IPS-18a (cell line): ENCODE measurements around the gene ANKRD28.
"Not testable (repeated sequence)": the region's sequence is repeated elsewhere in the genome, so short reads cannot be mapped to it uniquely, and the experiment has no call there.

Experiments used
- H3K27ac ChIP-seq: one replicate; pipeline ENCODE4 v1.5.1; 2013; ENCODE audit warnings: low read length
- H3K27me3 ChIP-seq: one replicate; pipeline ENCODE4 v1.6.1; 2013; ENCODE audit warnings: mild to moderate bottlenecking, low read length; ENCODE audit not compliant: control insufficient read depth, insufficient read depth
- H3K36me3 ChIP-seq: one replicate; pipeline ENCODE4 v1.6.1; 2013; ENCODE audit warnings: low read depth, low read length; ENCODE audit not compliant: control insufficient read depth
- H3K4me1 ChIP-seq: one replicate; pipeline ENCODE4 v1.6.1; 2013; ENCODE audit warnings: low read depth, low read length; ENCODE audit not compliant: control insufficient read depth
- H3K4me3 ChIP-seq: one replicate; pipeline ENCODE4 v1.5.1; 2013; ENCODE audit warnings: low read length
- H3K9ac ChIP-seq: one replicate; pipeline ENCODE4 v1.6.1; 2013; ENCODE audit warnings: mild to moderate bottlenecking, low read length, moderate library complexity
- H3K9me3 ChIP-seq: one replicate; pipeline ENCODE4 v1.6.1; 2013; ENCODE audit warnings: low read depth, low read length; ENCODE audit not compliant: control insufficient read depth

The ANKRD28 gene

GRCh38 chr3:15783361-15783969 lies 14.3 kb downstream of the ANKRD28 start:
- H3K4me3 ChIP-seq, result no peak overlapping the region
- H3K36me3 ChIP-seq, result no peaks in the 10 kb centered on the region
- H3K27ac ChIP-seq, result no peak overlapping the region
- H3K9ac ChIP-seq, result no peak overlapping the region
- no peaks in the 10 kb centered on the region for H3K9me3 ChIP-seq
- H3K4me1 ChIP-seq, result peaks cover 2% of the 10 kb centered on the region
- H3K27me3 ChIP-seq, result no peaks in the 10 kb centered on the region

DNA sequence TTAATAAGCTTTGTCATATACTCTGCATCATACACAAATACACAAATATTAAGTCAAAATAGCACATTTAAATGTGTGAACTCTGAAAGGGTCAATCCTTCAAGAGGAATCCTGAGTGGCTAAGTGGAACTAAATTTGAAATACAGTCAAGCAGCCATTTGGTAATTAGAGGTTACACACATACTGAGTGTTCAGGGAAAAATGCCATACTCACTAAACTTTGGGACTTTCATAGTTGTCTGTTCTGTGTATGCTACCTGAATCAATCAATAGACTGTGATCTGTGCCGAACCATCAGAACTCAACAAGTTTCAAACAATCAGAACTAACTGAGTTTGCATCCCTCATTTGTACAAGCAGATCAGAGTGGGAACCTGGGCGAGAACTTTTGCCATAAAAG lies 15.3 kb downstream of the ANKRD28 start:
- H3K9me3 ChIP-seq, result no peaks in the 10 kb centered on the region
- H3K36me3 ChIP-seq, result no peaks in the 10 kb centered on the region
- no peak overlapping the region for H3K27ac ChIP-seq
- H3K4me1 ChIP-seq, result peaks cover 5% of the 10 kb centered on the region
- no peaks in the 10 kb centered on the region for H3K27me3 ChIP-seq
- H3K4me3 ChIP-seq, result no peak overlapping the region
- no peak overlapping the region for H3K9ac ChIP-seq

DNA sequence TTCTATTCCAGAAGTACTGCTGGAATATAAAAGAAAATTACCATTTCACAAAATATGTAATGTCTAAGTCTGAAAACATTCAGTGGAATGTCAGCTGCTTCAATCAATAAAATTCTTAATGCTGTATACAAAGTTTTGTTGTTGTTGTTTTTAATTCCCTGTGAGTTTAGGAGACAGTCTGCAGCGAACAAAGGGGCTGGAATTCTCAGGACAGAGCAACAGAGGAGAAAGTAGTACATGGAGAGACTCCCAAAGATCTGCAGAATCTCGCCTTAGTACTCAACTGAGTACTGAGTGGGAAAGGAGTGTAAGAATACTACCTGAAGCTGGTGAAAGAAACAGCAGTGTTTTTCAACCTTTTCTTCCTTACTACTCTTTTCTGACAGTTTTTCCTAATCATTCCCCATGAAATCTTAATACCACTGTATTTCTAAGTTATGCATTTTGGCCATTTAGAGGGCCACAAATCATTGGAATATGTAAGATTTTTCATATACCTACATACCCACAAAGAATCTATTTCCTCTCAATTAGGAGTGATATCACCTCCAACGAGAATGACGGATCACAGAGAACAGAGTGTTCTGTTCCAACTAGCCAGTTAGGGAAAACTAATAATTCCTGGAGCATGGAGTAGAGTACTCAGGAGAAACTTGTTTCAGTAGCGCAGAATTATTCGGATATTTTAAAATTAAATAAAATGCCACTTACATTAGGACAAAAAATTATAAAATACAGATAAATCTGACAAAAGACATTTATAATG lies 16.0 kb downstream of the ANKRD28 start:
- H3K27me3 ChIP-seq, result no peaks in the 10 kb centered on the region
- no peak overlapping the region for H3K27ac ChIP-seq
- H3K9me3 ChIP-seq, result no peaks in the 10 kb centered on the region
- no peak overlapping the region for H3K9ac ChIP-seq
- peaks cover 5% of the 10 kb centered on the region for H3K4me1 ChIP-seq
- no peak overlapping the region for H3K4me3 ChIP-seq
- H3K36me3 ChIP-seq, result no peaks in the 10 kb centered on the region

DNA sequence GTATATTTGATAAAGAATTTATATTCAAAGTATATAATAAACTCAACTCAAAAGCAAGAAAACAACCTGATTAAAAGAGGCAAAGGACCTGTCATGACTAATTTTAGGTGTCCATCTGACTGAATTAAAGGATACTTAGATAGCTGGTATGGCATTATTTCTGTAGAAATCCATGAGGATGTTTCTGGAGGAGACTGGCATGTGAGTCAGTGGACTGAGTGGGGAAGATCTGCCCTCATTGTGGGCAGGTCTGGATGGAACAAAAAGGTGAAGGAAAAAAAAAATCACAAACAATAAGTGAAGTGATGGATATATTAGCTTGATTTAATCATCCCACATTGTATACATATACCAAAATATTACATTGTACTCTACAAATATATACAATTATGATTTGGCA lies 16.6 kb downstream of the ANKRD28 start:
- H3K4me1 ChIP-seq, result peaks cover 5% of the 10 kb centered on the region
- H3K9ac ChIP-seq, result no peak overlapping the region
- no peaks in the 10 kb centered on the region for H3K36me3 ChIP-seq
- no peaks in the 10 kb centered on the region for H3K27me3 ChIP-seq
- H3K9me3 ChIP-seq, result no peaks in the 10 kb centered on the region
- H3K27ac ChIP-seq, result no peak overlapping the region
- H3K4me3 ChIP-seq, result no peak overlapping the region

DNA sequence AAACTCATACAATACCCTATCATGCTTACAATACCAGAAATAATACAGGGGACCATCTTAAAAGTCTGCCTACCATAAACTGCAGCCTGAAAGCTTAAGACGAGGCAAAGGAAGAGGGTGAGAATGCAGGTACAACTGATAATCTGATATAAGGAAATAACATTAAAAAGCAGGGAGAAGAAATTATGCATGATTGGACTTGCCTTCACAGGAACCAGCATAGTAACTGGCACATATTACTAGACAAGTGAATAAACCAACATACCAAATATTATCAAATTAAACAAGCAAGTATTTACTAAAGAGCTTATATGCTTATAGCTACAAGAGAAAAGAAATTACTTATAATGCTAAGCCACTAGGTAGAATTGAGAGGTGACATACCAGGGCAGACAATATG lies 18.7 kb downstream of the ANKRD28 start:
- Histone ChIP-seq H3K9me3 (no peaks in the 10 kb centered on the region), H3K27ac (no peak overlapping the region), H3K9ac (no peak overlapping the region), H3K4me1 (peaks cover 5% of the 10 kb centered on the region), H3K4me3 (no peak overlapping the region), H3K36me3 (no peaks in the 10 kb centered on the region), H3K27me3 (no peaks in the 10 kb centered on the region)

DNA sequence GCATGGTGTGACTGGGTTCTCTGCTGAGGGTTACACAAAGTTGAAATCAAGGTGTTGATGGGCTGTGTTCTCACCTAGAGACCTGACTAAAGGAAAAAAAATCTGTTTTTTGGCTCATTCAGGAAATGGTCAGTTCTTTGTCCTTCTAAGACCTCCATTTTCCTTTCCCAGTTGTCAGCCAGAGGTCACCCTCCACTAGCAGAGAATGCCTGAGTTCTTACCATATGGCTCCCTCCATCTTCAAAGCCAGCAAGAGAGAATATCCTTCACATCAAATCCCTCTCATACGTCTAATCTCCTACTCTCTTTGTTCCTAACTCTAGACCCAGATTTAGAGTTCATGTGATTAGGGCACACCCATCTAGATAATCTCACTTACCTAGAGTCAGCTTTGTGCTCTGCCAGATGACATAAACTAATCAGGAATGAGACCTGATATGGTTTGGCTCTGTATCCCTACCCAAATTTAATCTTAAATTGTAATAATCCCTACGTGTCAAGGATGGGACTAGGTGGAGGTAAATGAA lies 19.4 kb downstream of the ANKRD28 start:
- Histone ChIP-seq H3K9me3 (no peaks in the 10 kb centered on the region), H3K36me3 (no peaks in the 10 kb centered on the region), H3K27ac (no peak overlapping the region), H3K27me3 (no peaks in the 10 kb centered on the region), H3K9ac (no peak overlapping the region), H3K4me1 (peaks cover 5% of the 10 kb centered on the region), H3K4me3 (no peak overlapping the region)

DNA sequence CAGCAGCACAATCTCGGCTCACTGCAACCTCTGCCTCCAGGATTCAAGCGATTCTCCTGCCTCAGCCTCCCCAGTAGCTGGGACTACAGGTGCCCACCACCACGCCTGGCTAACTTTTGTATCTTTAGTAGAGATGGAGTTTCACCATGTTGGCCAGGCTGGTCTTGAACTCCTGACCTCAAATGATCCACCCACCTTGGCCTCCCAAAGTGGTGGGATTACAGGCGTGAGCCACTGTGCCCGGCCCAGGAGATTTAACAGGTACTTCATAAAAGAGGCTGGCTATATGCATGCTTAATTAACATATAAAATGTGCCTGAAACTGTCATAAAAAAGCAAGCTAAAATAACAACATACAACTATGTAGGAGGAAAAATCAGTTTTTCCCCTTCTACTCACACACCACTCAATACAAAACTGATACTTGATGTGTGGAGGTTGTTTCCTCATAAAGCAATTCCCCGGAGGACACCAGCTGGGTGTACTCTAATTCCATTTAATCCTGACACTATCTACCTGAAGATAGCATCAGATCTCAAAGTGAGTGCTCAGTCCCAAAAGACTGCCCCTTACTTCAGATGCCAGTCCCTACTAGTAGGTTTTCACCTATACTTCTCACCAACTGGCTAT lies 22.7 kb downstream of the ANKRD28 start:
- H3K36me3 ChIP-seq, H3K4me3 ChIP-seq, H3K4me1 ChIP-seq, H3K27me3 ChIP-seq, H3K9ac ChIP-seq, H3K9me3 ChIP-seq, H3K27ac ChIP-seq: not testable (repeated sequence)

DNA sequence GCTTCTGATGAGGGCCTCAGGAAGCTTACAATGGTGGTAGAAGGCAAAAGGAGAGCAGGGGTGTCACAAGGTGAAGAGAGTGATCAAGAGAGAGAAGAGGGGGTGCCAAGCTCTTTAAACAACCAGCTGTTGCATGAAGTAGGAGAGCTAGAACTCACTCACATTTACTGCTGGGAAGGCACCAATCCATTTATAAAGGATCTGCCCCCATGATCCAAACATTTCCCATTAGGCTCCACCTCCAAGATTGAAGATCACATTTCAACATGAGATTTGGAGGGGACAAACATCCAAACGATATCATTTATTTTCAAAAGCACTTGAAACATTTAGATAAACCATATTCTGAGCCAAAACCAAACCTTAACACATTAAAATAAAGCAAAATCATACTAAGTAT lies 26.3 kb downstream of the ANKRD28 start:
- Histone ChIP-seq H3K27ac (no peak overlapping the region), H3K4me1 (peaks cover 3% of the 10 kb centered on the region), H3K36me3 (no peaks in the 10 kb centered on the region)

DNA sequence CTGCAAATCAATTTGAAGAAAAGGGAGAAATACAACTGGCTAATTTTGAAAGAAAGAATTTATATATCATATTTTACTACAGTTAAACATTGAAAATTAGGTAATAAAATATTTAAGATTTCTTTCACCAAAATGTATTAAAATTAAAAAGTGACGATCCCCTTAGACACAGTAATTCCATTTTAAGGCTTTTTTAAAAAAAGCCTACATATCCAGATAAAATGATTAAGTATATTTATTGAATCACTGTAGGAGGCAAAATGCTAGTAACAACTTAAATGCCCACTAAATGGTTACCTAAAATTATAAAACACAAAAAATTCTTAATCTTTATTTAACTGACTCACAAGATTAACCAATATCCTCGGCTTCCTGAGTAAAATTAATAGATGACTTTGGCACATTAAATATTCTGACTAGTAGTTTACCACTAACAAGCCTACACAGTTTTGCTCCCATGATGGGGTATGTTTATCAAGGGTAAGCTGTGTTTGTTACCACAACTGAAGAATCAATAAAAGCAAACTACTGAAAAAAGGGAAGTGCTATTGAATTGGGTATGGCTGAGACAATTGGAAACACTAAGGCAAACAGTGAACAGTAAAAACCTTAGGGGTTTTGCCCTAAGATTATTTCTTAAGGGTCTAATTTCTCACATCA lies 28.4 kb downstream of the ANKRD28 start:
- no peaks in the 10 kb centered on the region for H3K9me3 ChIP-seq
- no peaks in the 10 kb centered on the region for H3K27me3 ChIP-seq
- peaks cover 3% of the 10 kb centered on the region for H3K4me1 ChIP-seq
- H3K4me3 ChIP-seq, result no peak overlapping the region
- H3K27ac ChIP-seq, result no peak overlapping the region
- H3K36me3 ChIP-seq, result no peaks in the 10 kb centered on the region
- H3K9ac ChIP-seq, result no peak overlapping the region

More for the DNA sequence above, 26.3 kb downstream of the ANKRD28 start:
- H3K9ac ChIP-seq, result no peak overlapping the region
- H3K4me3 ChIP-seq, result no peak overlapping the region
- H3K27me3 ChIP-seq, result no peaks in the 10 kb centered on the region
- no peaks in the 10 kb centered on the region for H3K9me3 ChIP-seq

- Histone ChIP-seq H3K36me3 (no peaks in the 10 kb centered on the region), H3K9me3 (no peaks in the 10 kb centered on the region), H3K4me3 (no peak overlapping the region), H3K4me1 (peaks cover 3% of the 10 kb centered on the region), H3K27me3 (no peaks in the 10 kb centered on the region), H3K9ac (no peak overlapping the region), H3K27ac (no peak overlapping the region)
Measured at GRCh38 chr3:15768421-15769255, 29.1 kb downstream of the ANKRD28 start.

DNA sequence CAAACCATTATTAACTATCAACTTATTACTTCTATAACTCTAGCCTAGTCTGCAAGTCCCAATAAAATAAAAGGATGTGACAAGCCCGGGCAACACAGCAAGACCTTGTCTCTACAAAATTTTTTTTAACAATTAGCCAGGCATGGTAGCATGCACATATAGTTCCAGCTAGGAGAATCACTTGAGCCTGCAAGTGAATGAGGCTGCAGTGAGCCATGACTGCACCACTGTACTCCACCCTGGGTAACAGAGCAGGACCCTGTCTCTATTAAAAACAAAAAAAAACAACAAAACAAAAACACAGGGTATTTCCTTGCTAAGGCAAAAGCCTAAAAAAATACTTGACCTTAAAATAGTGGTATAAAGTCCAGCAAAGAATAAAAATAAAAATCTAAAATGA lies 31.4 kb downstream of the ANKRD28 start:
- Histone ChIP-seq H3K4me1 (no peaks in the 10 kb centered on the region), H3K9me3 (no peaks in the 10 kb centered on the region), H3K27me3 (no peaks in the 10 kb centered on the region), H3K27ac (no peak overlapping the region), H3K4me3 (no peak overlapping the region), H3K36me3 (no peaks in the 10 kb centered on the region), H3K9ac (no peak overlapping the region)
